Peyer's patch (tissue), 4 donors: ENCODE data around the gene SEMA3A.

Experiments used
- CTCF ChIP-seq, 6 experiments: fragments of 450-650 bp in 4 of 6; fragments of 200-600 bp in 2 of 6; sonication (generic) in 1 of 6; IDR thresholded peaks; one replicate each; pipeline ENCODE4 v1.5.1; 2017 to 2019; ENCODE audit warnings: antibody characterized with exemption in 6 of 6, mild to moderate bottlenecking in 3 of 6, moderate library complexity in 1 of 6
- POLR2A ChIP-seq, 2 donors: fragments of 450-650 bp; IDR thresholded peaks; one replicate each; pipeline ENCODE4 v1.5.1; 2017; ENCODE audit warnings: antibody characterized with exemption in 2 of 2, mild to moderate bottlenecking in 2 of 2, moderate library complexity in 2 of 2

GRCh38 chr7:84137812-84138211, 56.8 kb downstream of the SEMA3A start:
- TF ChIP-seq CTCF (IDR thresholded peaks at IDR 0.05): no peak
- TF ChIP-seq POLR2A (IDR thresholded peaks at IDR 0.05): no peak
